SK-N-SH treated with all-trans-retinoic acid at 6 μM for 48 hours (cell line): ENCODE data around the gene RITA1.

ENCODE experiments used
- ATAC-seq: fragments of 200-7000 bp; cut with Tn5 transposase; 3 replicates; pipeline ENCODE4 v1.9.1; 2020; ENCODE audit warnings: mild to moderate bottlenecking, moderate library complexity
- ARNTL ChIP-seq: fragments of 450-650 bp; formaldehyde crosslinking; IDR thresholded peaks from 2 replicates; pipeline ENCODE4 v1.5.0; 2020; ENCODE audit warnings: low read depth, mild to moderate bottlenecking, moderate library complexity, borderline replicate concordance
- CSDC2 ChIP-seq: fragments of 250-450 bp; sonication (Bioruptor Pico); IDR thresholded peaks from 2 replicates; pipeline ENCODE4 v1.5.0; 2020; ENCODE audit warnings: mild to moderate bottlenecking, moderate library complexity
- ESRRG ChIP-seq: fragments of 250-450 bp; sonication (Bioruptor Pico); IDR thresholded peaks from 2 replicates; pipeline ENCODE4 v1.6.1; 2021; ENCODE audit warnings: mild to moderate bottlenecking
- GLIS3 ChIP-seq: fragments of 250-450 bp; sonication (Bioruptor Pico); IDR thresholded peaks from 2 replicates; pipeline ENCODE4 v1.5.0; 2020; ENCODE audit warnings: mild to moderate bottlenecking, moderate library complexity
- ISL1 ChIP-seq: fragments of 250-450 bp; sonication (Bioruptor Pico); IDR thresholded peaks from 2 replicates; pipeline ENCODE4 v2.1.2; 2022; ENCODE audit warnings: mild to moderate bottlenecking, moderate library complexity
- OSR1 ChIP-seq: fragments of 250-450 bp; sonication (Bioruptor Pico); IDR thresholded peaks from 2 replicates; pipeline ENCODE4 v1.8.0; 2022; ENCODE audit warnings: moderate library complexity, mild to moderate bottlenecking, inconsistent platforms
- PPARA ChIP-seq: fragments of 250-450 bp; sonication (Bioruptor Pico); IDR thresholded peaks from 2 replicates; pipeline ENCODE4 v1.5.0; 2020; ENCODE audit warnings: mild to moderate bottlenecking, borderline replicate concordance
- RARB ChIP-seq: fragments of 250-450 bp; sonication (Bioruptor Pico); IDR thresholded peaks from 2 replicates; pipeline ENCODE4 v1.8.0; 2021; ENCODE audit warnings: mild to moderate bottlenecking, moderate library complexity
- SNAI2 ChIP-seq: fragments of 250-450 bp; sonication (Bioruptor Pico); IDR thresholded peaks from 2 replicates; pipeline ENCODE4 v1.5.0; 2020; ENCODE audit warnings: mild to moderate bottlenecking, moderate library complexity
- TCF4 ChIP-seq: fragments of 250-450 bp; sonication (Bioruptor Pico); IDR thresholded peaks from 2 replicates; pipeline ENCODE4 v1.8.0; 2021; ENCODE audit warnings: mild to moderate bottlenecking, moderate library complexity, borderline replicate concordance
- TOX ChIP-seq: fragments of 250-450 bp; sonication (Bioruptor Pico); IDR thresholded peaks from 2 replicates; pipeline ENCODE4 v1.8.0; 2021; ENCODE audit warnings: mild to moderate bottlenecking, moderate library complexity, borderline replicate concordance
- ZC3H10 ChIP-seq: fragments of 250-450 bp; sonication (Bioruptor Pico); IDR thresholded peaks from 2 replicates; pipeline ENCODE4 v1.5.1; 2021; ENCODE audit warnings: mild to moderate bottlenecking, moderate library complexity
- ZFP3 ChIP-seq: fragments of 250-450 bp; sonication (Bioruptor Pico); IDR thresholded peaks from 2 replicates; pipeline ENCODE4 v1.5.0; 2020; ENCODE audit warnings: mild to moderate bottlenecking, moderate library complexity
- ZFP30 ChIP-seq: fragments of 450-650 bp; formaldehyde crosslinking; IDR thresholded peaks from 2 replicates; pipeline ENCODE4 v1.5.0; 2022; ENCODE audit warnings: mild to moderate bottlenecking, moderate library complexity
- ZNF565 ChIP-seq: fragments of 450-650 bp; formaldehyde crosslinking; conservative IDR thresholded peaks from 2 replicates; pipeline ENCODE4 v1.5.0; 2020; ENCODE audit warnings: low read depth, mild to moderate bottlenecking, moderate library complexity
- ZNF70 ChIP-seq: fragments of 450-650 bp; formaldehyde crosslinking; IDR thresholded peaks from 2 replicates; pipeline ENCODE4 v1.5.0; 2020; ENCODE audit warnings: mild to moderate bottlenecking, moderate library complexity
- TF ChIP-seq, protein P1 (sequence below): fragments of 250-450 bp; sonication (Bioruptor Pico); IDR thresholded peaks from 2 replicates; pipeline ENCODE4 v1.5.1; 2020; ENCODE audit warnings: low read depth, mild to moderate bottlenecking, moderate library complexity
- TF ChIP-seq, protein P2 (sequence below): fragments of 250-450 bp; sonication (Bioruptor Pico); IDR thresholded peaks from 2 replicates; pipeline ENCODE4 v1.8.0; 2021; ENCODE audit warnings: low read depth, mild to moderate bottlenecking, moderate library complexity, borderline replicate concordance
- TF ChIP-seq, protein P3 (sequence below): fragments of 250-450 bp; sonication (Bioruptor Pico); IDR thresholded peaks from 2 replicates; pipeline ENCODE4 v1.5.1; 2021; ENCODE audit warnings: mild to moderate bottlenecking, moderate library complexity
- TF ChIP-seq, protein P4 (sequence below): fragments of 250-450 bp; sonication (Bioruptor Pico); IDR thresholded peaks from 2 replicates; pipeline ENCODE4 v1.8.0; 2020; ENCODE audit warnings: mild to moderate bottlenecking, moderate library complexity, borderline replicate concordance
- TF ChIP-seq, protein P5 (sequence below): fragments of 250-450 bp; sonication (Bioruptor Pico); IDR thresholded peaks from 2 replicates; pipeline ENCODE4 v1.5.0; 2020; ENCODE audit warnings: mild to moderate bottlenecking, moderate library complexity

Gene RITA1

DNA sequence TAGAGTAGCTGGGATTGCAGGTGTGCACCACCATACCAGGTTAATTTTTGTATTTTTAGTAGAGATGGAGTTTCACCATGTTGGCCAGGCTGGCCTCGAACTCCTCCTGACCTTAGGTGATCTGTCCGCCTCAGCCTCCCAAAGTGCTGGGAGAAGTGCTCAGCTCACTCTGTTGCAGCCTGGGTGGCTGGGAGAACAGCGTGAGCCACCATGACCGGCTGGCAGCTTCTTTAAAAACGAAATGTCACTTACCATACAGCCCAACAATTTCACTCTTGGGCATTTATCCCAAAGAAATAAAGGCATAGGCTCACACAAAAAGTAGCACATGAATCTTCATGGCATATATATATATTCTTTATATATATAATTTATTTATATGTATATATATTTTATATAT is 40.7 kb upstream of the RITA1 start (continued):
- TF ChIP-seq, protein P1, sequence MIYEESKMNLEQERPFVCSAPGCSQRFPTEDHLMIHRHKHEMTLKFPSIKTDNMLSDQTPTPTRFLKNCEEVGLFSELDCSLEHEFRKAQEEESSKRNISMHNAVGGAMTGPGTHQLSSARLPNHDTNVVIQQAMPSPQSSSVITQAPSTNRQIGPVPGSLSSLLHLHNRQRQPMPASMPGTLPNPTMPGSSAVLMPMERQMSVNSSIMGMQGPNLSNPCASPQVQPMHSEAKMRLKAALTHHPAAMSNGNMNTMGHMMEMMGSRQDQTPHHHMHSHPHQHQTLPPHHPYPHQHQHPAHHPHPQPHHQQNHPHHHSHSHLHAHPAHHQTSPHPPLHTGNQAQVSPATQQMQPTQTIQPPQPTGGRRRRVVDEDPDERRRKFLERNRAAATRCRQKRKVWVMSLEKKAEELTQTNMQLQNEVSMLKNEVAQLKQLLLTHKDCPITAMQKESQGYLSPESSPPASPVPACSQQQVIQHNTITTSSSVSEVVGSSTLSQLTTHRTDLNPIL = no peak
- TF ChIP-seq ESRRG = no peak
- TF ChIP-seq, protein P2, sequence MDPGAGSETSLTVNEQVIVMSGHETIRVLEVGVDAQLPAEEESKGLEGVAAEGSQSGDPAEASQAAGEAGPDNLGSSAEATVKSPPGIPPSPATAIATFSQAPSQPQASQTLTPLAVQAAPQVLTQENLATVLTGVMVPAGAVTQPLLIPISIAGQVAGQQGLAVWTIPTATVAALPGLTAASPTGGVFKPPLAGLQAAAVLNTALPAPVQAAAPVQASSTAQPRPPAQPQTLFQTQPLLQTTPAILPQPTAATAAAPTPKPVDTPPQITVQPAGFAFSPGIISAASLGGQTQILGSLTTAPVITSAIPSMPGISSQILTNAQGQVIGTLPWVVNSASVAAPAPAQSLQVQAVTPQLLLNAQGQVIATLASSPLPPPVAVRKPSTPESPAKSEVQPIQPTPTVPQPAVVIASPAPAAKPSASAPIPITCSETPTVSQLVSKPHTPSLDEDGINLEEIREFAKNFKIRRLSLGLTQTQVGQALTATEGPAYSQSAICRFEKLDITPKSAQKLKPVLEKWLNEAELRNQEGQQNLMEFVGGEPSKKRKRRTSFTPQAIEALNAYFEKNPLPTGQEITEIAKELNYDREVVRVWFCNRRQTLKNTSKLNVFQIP = no peak
- no peak for TF ChIP-seq CSDC2
- TF ChIP-seq ARNTL (CRISPR knock-in tag) = no peak
- no peak for TF ChIP-seq ZFP30
- TF ChIP-seq PPARA (CRISPR knock-in tag) = no peak
- no peak for TF ChIP-seq ZFP3 (CRISPR knock-in tag)
- TF ChIP-seq SNAI2 (CRISPR knock-in tag) = no peak

DNA sequence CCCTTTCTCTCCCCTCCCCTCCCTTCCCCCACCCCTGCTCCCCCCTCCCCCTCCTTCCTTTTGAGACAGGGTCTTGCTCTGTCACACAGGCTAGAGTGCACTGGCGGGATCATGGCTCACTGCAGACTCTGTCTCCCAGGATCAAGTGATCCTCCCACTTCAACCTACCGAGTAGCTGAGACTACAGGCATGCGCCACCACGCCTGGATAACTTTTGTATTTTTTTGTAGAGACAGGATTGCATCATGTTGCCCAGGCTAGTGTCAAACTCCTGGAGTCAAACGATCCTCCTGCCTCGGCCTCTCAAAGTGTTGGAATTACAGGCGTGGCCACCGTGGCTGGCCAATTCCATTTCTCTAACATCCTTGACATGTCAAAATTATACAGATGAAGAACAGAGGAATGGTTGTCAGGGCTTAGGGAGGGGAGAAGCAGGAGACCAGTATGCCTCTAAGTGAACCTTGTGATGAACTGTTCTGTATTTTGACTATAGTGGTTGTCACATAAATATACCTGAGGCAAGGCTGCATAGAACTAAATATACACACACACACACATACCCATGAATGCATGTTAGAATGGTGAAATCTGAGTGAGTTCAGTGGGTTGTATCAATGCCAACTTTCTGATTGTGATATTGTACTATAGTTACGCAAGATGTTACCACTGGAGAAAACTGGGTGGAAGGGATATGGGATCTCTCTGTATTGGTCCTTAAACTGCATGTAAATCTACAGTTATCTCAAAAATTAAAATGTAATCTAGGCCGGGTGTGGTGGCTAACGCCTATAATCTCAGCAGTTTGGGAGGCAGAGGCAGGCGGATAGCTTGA is 39.6 kb upstream of the RITA1 start:
- no peak for TF ChIP-seq GLIS3 (CRISPR knock-in tag)
- TF ChIP-seq, protein P3, sequence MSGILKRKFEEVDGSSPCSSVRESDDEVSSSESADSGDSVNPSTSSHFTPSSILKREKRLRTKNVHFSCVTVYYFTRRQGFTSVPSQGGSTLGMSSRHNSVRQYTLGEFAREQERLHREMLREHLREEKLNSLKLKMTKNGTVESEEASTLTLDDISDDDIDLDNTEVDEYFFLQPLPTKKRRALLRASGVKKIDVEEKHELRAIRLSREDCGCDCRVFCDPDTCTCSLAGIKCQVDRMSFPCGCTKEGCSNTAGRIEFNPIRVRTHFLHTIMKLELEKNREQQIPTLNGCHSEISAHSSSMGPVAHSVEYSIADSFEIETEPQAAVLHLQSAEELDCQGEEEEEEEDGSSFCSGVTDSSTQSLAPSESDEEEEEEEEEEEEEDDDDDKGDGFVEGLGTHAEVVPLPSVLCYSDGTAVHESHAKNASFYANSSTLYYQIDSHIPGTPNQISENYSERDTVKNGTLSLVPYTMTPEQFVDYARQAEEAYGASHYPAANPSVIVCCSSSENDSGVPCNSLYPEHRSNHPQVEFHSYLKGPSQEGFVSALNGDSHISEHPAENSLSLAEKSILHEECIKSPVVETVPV (CRISPR knock-in tag) = no peak
- no peak for TF ChIP-seq ISL1 (CRISPR knock-in tag)
- no peak for TF ChIP-seq ZNF70 (CRISPR knock-in tag)
- no peak for TF ChIP-seq ZFP3 (CRISPR knock-in tag)
- no peak for TF ChIP-seq PPARA (CRISPR knock-in tag)
- TF ChIP-seq, all 23 proteins: peak for 0
- ATAC-seq = no peak

DNA sequence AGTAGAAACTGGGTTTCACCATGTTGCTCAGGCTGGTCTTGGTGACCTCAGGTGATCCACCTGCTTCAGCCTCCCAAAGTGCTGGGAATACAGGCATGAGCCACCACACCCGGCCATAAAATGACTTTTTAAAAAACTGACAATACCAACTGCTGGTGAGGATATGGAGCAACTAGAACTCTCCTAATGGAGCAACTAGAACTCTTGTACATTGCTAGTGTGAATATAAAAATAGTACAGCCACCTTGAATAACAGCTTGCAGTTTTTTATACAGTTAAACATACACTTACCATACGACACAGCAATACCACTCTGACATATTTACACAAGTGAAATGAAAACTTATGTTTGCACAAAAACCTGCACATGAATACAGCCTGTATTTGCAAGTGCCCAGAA is 38.5 kb upstream of the RITA1 start:
- TF ChIP-seq ISL1 (CRISPR knock-in tag) (no peak), TOX (no peak), TCF4 (CRISPR knock-in tag) (no peak), GLIS3 (CRISPR knock-in tag) (no peak), ZNF565 (CRISPR knock-in tag) (no peak), ZFP30 (no peak), OSR1 (CRISPR knock-in tag) (no peak), SNAI2 (CRISPR knock-in tag) (no peak)
- TF ChIP-seq, protein P4, sequence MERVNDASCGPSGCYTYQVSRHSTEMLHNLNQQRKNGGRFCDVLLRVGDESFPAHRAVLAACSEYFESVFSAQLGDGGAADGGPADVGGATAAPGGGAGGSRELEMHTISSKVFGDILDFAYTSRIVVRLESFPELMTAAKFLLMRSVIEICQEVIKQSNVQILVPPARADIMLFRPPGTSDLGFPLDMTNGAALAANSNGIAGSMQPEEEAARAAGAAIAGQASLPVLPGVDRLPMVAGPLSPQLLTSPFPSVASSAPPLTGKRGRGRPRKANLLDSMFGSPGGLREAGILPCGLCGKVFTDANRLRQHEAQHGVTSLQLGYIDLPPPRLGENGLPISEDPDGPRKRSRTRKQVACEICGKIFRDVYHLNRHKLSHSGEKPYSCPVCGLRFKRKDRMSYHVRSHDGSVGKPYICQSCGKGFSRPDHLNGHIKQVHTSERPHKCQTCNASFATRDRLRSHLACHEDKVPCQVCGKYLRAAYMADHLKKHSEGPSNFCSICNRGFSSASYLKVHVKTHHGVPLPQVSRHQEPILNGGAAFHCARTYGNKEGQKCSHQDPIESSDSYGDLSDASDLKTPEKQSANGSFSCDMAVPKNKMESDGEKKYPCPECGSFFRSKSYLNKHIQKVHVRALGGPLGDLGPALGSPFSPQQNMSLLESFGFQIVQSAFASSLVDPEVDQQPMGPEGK (CRISPR knock-in tag) = no peak
- TF ChIP-seq, protein P2 = no peak

DNA sequence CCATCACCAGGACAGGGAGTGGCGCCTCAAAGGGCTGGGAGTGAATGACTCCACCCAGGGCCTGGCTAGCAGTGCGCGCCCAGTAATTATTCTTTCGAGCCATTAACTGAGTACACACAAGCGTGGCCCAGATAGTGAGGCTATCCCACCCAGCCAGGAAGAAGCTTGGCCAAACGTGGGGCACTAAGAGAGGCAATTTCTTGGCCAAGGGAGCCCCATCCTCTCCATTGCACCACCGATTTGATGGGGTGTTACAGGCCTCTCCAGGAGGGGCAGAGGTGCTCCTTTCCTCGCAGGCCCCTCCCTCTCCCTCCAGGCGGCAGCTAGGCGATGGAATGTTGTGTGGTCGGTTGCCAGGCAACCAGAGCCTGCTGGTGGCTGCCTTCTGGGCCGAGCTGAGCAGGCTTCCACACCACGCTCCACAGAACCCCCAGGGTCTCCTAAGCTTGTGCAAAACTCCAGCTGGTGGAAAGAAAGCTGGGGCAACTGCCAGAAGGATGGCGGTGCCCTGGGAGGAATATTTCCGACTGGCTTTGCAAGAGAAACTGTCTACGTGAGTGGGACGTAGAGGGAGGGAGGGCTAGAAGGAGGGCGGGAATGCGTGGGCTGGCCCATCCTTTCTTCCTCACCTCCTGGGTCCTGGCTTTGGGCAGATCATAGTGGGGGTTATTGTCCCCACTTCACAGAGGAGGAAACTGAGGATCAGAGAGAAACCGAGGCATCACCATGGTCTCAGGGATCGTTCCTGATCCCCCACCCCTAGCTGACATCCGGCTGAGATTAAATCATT is 36.0 kb upstream of the RITA1 start, which contains the start of gene CFAP73:
TSS of gene CFAP73 (plus strand) at position 364 of the 790 bp plus-strand sequence. CDS start at position 498, 134 bp downstream.
- ATAC-seq = peak; percentile 86
- no peak for TF ChIP-seq GLIS3 (CRISPR knock-in tag)
- TF ChIP-seq ZNF70 (CRISPR knock-in tag) = no peak
- no peak for TF ChIP-seq TCF4 (CRISPR knock-in tag)
- TF ChIP-seq ZFP3 (CRISPR knock-in tag) = no peak
- TF ChIP-seq, protein P1 = no peak
- no peak for TF ChIP-seq RARB
- no peak for TF ChIP-seq OSR1 (CRISPR knock-in tag)
- TF ChIP-seq, protein P5, sequence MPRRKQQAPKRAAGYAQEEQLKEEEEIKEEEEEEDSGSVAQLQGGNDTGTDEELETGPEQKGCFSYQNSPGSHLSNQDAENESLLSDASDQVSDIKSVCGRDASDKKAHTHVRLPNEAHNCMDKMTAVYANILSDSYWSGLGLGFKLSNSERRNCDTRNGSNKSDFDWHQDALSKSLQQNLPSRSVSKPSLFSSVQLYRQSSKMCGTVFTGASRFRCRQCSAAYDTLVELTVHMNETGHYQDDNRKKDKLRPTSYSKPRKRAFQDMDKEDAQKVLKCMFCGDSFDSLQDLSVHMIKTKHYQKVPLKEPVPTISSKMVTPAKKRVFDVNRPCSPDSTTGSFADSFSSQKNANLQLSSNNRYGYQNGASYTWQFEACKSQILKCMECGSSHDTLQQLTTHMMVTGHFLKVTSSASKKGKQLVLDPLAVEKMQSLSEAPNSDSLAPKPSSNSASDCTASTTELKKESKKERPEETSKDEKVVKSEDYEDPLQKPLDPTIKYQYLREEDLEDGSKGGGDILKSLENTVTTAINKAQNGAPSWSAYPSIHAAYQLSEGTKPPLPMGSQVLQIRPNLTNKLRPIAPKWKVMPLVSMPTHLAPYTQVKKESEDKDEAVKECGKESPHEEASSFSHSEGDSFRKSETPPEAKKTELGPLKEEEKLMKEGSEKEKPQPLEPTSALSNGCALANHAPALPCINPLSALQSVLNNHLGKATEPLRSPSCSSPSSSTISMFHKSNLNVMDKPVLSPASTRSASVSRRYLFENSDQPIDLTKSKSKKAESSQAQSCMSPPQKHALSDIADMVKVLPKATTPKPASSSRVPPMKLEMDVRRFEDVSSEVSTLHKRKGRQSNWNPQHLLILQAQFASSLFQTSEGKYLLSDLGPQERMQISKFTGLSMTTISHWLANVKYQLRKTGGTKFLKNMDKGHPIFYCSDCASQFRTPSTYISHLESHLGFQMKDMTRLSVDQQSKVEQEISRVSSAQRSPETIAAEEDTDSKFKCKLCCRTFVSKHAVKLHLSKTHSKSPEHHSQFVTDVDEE (CRISPR knock-in tag) = no peak
- no peak for TF ChIP-seq ZC3H10 (CRISPR knock-in tag)
- TF ChIP-seq ISL1 (CRISPR knock-in tag) = no peak

More for the DNA sequence above, 38.5 kb upstream of the RITA1 start:
- no peak for ATAC-seq
